COLO668 (cell line): ENCODE data around the gene GALNT18.
A peak's percentile ranks its signal among the peaks of the same experiment; 100 is the strongest.

Source experiments
- DNase-seq: peaks from one replicate; lab custom pipeline; 2025; ENCODE audit not compliant: unreplicated experiment; lab: John Stamatoyannopoulos, UW

Gene GALNT18

DNA sequence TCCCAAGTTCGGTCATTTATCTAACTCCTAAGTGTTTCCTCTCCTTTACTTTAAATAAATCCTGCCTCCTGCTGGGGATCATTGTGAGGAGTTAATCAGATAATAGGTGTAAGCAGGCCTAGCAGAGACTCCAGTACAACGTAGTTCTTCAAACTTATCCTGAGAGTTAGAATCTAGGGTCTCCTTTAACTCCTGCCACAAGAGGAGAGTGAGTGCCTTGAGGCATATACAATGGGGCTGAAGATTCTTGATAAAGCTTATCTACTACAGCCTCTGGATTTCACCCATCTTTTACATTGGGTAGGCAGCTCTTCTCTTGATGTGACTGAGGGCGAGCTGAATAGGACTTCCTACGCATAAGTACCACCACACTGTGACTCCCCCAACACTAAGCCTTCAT lies 3.1 kb upstream of the GALNT18 start:
- DNase-seq, result no peak

GRCh38 chr11:11624204-11624603 lies 2.4 kb upstream of the GALNT18 start:
- no peak for DNase-seq

- DNase-seq, result peak; percentile 30
These were observed 967 bp upstream of the GALNT18 start for GRCh38 chr11:11622772-11623171.

- DNase-seq, result no peak
These were observed 518 bp upstream of the GALNT18 start for GRCh38 chr11:11622340-11622706.

DNA sequence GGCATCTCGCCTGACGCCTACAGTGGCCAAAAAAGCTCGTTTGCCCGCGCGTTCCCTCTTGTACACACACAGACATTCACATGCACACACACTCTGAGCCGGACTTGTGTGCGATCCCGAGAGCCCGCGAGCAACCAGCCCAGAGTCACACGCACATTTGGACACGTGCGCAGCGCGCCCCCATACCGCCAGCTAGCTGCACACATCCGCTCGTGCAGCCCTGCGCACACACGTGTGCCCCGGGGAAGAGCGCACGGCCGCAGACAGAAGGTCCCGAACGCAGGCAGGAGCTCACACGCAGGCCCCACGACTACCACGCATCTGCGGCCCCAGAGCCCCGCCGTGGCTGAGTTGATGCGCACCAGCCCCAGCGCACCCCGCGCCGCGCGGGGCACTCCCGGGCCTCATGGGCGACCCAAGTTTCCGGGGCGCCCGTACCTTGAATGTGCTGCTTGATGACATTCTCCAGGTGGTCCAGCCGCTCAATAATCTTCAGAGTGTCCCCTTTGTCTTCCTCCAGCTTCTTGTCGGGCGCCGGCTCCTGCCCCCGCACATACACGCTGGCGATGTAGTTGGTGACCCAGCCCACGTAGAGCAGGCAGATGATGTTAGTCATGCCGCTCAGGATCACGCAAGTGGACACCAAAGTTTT lies 758 bp downstream of the GALNT18 start:
- peak; percentile 69 for DNase-seq

- peak; percentile 83 for DNase-seq
These were observed 1.5 kb downstream of the GALNT18 start for GRCh38 chr11:11620173-11620920.

DNA sequence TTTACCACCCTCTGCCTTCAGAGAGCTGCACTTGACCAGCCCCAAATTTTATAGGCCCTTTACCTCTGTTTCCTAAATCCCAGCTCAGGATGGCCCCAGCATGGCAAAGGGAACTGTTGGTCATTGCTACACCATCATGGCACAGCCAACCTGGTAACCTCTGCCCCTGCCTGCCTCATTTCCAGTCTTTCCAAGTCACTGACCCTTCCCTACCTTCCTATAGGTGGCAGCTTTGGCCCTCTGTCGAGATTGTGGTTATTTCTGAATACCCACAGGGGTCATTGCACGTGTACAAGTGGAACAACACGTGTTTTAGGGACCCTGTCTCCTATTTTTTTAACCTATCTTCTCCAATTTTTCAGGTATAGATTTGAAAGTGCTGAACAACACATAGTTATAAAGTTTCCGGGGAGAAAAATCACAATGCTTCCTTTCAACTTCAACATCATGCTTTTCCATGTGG lies 2.8 kb downstream of the GALNT18 start:
- no peak for DNase-seq

GRCh38 chr11:11615086-11615485 lies 6.7 kb downstream of the GALNT18 start:
- no peak for DNase-seq

GRCh38 chr11:11612439-11612838 lies 9.4 kb downstream of the GALNT18 start:
- no peak for DNase-seq

DNA sequence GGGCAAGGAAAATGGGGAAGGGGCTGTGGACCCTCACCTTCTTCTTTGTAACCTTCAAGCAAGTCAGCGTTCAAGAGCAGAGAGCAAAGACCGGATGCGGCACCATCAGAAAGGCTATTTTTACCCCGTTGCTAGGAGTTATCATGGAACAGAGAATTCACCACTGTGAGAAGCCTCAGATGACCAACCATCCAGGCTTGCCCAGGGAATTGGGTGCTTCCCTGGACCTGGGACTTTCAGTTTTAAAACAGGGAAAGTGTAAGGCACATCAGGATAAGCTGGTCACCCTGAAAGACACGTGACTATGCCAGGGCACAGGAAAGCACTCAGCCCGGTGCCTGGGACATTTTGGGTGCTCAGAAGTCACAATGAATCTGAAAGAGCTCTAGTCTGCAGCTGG lies 10.4 kb downstream of the GALNT18 start:
- no peak for DNase-seq

- DNase-seq, result no peak
These were observed 13.0 kb downstream of the GALNT18 start for GRCh38 chr11:11608783-11609232.

DNA sequence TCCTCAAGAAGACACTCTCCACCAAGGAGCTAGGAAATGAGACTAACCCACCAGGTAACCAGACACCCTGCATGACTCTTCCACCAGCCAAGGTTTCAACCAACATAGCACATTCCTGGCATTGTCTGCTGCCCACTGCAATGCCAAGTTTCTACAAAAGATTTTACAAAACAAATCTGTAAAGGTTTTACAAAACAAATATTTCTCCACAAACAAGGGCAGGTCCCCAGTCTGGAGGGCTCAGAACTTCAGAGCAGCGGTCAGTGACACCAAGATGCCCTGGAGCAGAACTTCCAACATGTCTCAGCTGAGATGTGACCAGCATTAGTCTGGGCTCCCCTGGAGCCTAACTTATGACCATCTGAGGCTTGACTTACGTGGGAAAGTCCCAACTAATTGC lies 14.0 kb downstream of the GALNT18 start:
- DNase-seq, result no peak

- DNase-seq, result no peak
These were observed 15.9 kb downstream of the GALNT18 start for GRCh38 chr11:11605821-11606450.

DNA sequence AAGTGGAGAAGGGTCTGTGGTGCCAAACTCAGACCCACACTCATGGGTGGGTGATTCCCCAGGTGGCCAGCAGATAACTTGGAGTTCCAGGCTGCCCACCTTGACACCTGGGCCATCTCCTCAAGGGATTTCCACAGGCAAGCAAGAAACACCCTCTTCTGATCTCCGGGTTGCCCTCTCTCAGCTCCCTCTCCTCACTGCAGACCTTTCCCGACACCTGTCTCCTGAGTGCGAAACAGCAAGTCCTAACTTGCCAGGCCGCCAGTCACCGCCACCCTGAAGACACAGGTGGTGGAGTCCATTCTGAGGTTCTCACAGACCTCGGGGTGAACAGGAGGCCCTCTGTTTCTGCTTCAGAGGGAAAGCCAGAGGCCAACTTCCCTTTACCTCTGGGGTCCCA lies 16.6 kb downstream of the GALNT18 start:
- DNase-seq, result no peak

- no peak for DNase-seq
These were observed 17.3 kb downstream of the GALNT18 start for GRCh38 chr11:11604370-11604990.

DNA sequence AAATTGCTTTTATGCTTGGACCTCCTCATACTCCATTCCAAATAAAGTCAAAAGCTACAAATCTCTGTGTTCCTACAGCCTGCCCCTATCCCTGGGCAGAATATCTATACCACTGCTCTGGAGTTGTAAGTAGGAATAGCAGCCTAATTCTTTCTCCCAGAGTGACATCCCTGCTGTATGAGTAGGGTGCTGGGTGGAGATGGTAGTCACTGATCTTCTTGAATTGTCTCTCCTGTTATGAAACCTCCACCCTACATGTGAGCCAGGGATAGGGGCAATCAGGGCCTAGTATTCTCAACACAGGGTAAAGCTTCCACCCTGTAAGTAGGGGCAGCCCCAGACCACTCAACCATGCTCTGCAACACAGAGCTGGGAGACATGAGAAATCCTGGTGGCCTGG lies 19.8 kb downstream of the GALNT18 start:
- DNase-seq, result no peak

DNA sequence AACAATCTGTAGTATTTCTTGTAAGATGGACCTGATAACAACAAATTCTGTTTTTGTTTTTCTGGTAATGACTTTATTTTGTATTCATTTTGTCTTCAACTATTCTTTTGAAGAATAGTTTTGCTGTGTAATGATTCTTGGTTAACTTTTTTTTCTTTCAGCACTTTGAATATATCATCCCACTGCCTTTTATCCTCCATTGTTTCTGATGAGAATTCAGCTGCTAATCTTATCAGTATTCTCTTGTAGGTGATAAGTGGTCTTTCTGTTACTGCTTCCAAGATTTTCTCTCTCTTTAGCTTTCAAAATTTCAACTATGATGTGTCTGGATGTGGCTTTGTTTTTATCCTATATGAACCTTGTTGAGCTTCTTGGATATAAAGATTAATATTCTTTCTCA lies 21.5 kb downstream of the GALNT18 start:
- no peak for DNase-seq

DNA sequence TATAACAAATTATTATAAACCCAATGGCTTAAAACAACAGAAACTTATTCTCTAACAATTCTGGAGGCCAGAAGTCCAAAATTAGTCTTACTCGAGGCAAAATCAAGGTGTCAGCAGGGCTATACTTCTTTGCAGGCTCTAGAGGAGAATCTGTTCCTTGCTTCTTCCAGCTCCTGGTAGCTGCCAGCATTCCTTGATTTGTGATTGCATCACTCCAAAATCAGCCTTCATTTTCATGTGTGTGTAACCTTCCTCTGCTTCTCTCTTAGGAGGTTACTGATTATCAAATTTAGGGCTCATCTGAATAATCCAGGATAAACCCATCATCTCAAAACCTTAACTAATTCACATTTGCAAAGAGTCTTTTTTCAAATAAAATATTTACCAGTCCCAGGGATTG lies 23.6 kb downstream of the GALNT18 start:
- DNase-seq, result no peak

DNA sequence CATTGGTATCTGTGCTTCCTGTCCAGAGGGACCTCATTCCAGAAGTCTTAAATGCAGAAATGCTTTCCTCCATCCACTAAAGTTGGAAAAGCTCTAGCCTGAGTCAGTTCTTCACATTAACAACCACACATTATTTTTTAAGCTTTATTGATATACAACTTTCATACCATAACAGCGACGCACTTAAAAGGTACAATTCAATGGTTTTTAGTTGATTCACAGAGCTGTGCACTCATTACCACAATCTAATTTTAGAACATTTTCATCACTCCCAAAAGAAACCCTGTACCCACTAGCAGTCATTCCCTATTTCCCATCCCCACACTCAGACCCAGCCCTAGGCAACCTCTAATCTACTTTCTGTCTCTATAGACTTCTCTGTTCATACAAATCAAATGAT lies 27.6 kb downstream of the GALNT18 start:
- no peak for DNase-seq

- DNase-seq, result no peak
These were observed 29.6 kb downstream of the GALNT18 start for GRCh38 chr11:11592146-11592684.

GRCh38 chr11:11589437-11589836 lies 32.4 kb downstream of the GALNT18 start:
- DNase-seq, result no peak
